Body of pancreas (tissue), 4 donors: ENCODE results near the gene IFNGR2. TPM values are rescaled to one million over a fixed set of nuclear protein-coding genes. Genes with fewer than 3 reads are reported as not detected.
A peak's percentile ranks its signal among the peaks of the same experiment; 100 is the strongest.
"Not testable (repeated sequence)": the region's sequence is repeated elsewhere in the genome, so short reads cannot be mapped to it uniquely, and the experiment has no call there.

Source experiments
- ATAC-seq: fragments of 150-250 bp; one replicate; pipeline ENCODE4 v1.9.1; 2016
- DNase-seq, 4 donors: peaks; one replicate each; pipeline ENCODE4 v3.0.0-alpha.2; 2019
- H3K27ac ChIP-seq, 4 donors: fragments of 200-600 bp; sonication (generic); 1 replicate in 3 of 4; 2 replicates in 1 of 4; pipeline versions ENCODE4 v1.5.1 to v1.6.1; 2016 to 2019; ENCODE audit warnings: mild to moderate bottlenecking in 1 of 4, mixed read lengths in 1 of 4, moderate library complexity in 1 of 4
- H3K27me3 ChIP-seq, 2 donors: fragments of 200-600 bp; sonication (generic); one replicate each; pipeline ENCODE4 v1.6.0; 2016; ENCODE audit warnings: mild to moderate bottlenecking in 1 of 2
- H3K36me3 ChIP-seq, 2 donors: fragments of 200-600 bp; sonication (generic); replicated peaks in 1 of 2; 2 replicates each; pipeline ENCODE4 v1.5.1; 2016; ENCODE audit warnings: low read depth in 2 of 2; ENCODE audit not compliant: insufficient read depth in 1 of 2
- H3K4me1 ChIP-seq: fragments of 200-600 bp; sonication (generic); one replicate; pipeline ENCODE4 v1.6.0; 2016
- H3K4me3 ChIP-seq, 2 donors: fragments of 200-600 bp; sonication (generic); 1 replicate in 1 of 2; 2 replicates in 1 of 2; pipeline ENCODE4 v1.5.1; 2016 to 2019
- H3K9me3 ChIP-seq, 3 donors: fragments of 200-600 bp; sonication (generic); 1 replicate in 2 of 3; 2 replicates in 1 of 3; pipeline ENCODE4 v1.5.1; 2016
- CTCF ChIP-seq, 7 experiments: fragments of 450-650 bp in 4 of 7; fragments of 200-600 bp in 3 of 7; sonication (generic) in 3 of 7; IDR thresholded peaks; one replicate each; pipeline ENCODE4 v1.5.1; 2016 to 2019; ENCODE audit warnings: antibody characterized with exemption in 7 of 7
- POLR2A ChIP-seq, 3 donors: fragments of 450-650 bp; IDR thresholded peaks; one replicate each; pipeline ENCODE4 v1.6.1; 2016; ENCODE audit warnings: antibody characterized with exemption in 3 of 3, mild to moderate bottlenecking in 2 of 3
- WGBS, 2 donors: methylation state at CpG; one replicate each; pipeline ENCODE4 v1.1.5; 2017; 5-methylcytosine and 5-hydroxymethylcytosine counted together
- intact Hi-C: fragments of 100-400 bp; cut with DNase I; formaldehyde crosslinking; loops from one replicate; pipeline ENCODE4 v1.15.1; 2023
- total RNA-seq, 2 donors: library from RNA; depleted of rRNA; stranded (reverse); fragments of >200 nt; gene quantifications; one replicate each; pipeline ENCODE4 v1.1.0, GENCODE V29; 2016

IFNGR2 gene
- total RNA-seq, 2 donors from 2014 or later = 30.4 to 32.3 TPM

GRCh38 chr21:33375101-33375644 lies 28.0 kb upstream of the IFNGR2 start:
- H3K36me3 ChIP-seq = no peaks in the 10 kb centered on the region
- WGBS, 2 donors = 49 to 58% methylated on average over 5 of the region's 5 CpGs
- no peak for ATAC-seq
- H3K27me3 ChIP-seq = no peaks in the 10 kb centered on the region
- intact Hi-C loops = no loop called here
- no peak overlapping the region for H3K4me3 ChIP-seq
- H3K27ac ChIP-seq = peak overlapping the region in 1 of 4 donors; percentile 49
- TF ChIP-seq CTCF (IDR thresholded peaks at IDR 0.05) (no peak), POLR2A (IDR thresholded peaks at IDR 0.05) (no peak)
- H3K9me3 ChIP-seq = no peaks in the 10 kb centered on the region
- H3K4me1 ChIP-seq = no peaks in the 10 kb centered on the region
- no peak for DNase-seq

GRCh38 chr21:33377221-33377920 lies 25.8 kb upstream of the IFNGR2 start:
- Histone ChIP-seq H3K4me1 (no peaks in the 10 kb centered on the region), H3K9me3 (no peaks in the 10 kb centered on the region), H3K27me3 (no peaks in the 10 kb centered on the region), H3K36me3 (no peaks in the 10 kb centered on the region), H3K27ac (no peak overlapping the region), H3K4me3 (no peak overlapping the region)
- TF ChIP-seq CTCF (IDR thresholded peaks at IDR 0.05) (no peak), POLR2A (IDR thresholded peaks at IDR 0.05) (no peak)
- DNase-seq (no peak), ATAC-seq (no peak)
- intact Hi-C loops = no loop called here
- WGBS, 2 donors = 74 to 76% methylated on average over 6 of the region's 6 CpGs

GRCh38 chr21:33378081-33378480 lies 25.1 kb upstream of the IFNGR2 start:
- intact Hi-C loops = no loop called here
- Histone ChIP-seq H3K27me3 (no peaks in the 10 kb centered on the region), H3K27ac (no peak overlapping the region), H3K4me1 (peaks cover 7% of the 10 kb centered on the region), H3K4me3 (no peak overlapping the region), H3K9me3 (no peaks in the 10 kb centered on the region), H3K36me3 (no peaks in the 10 kb centered on the region)
- no peak for TF ChIP-seq POLR2A (IDR thresholded peaks at IDR 0.05)
- TF ChIP-seq CTCF (IDR thresholded peaks at IDR 0.05) = no peak
- ATAC-seq (no peak), DNase-seq (no peak)
- WGBS, 2 donors = 65 to 74% methylated on average over 4 to 9 of the region's 9 CpGs

GRCh38 chr21:33379934-33380333 lies 23.3 kb upstream of the IFNGR2 start:
- DNase-seq = peak in 1 of 4 donors; percentile 71
- intact Hi-C loops, ATAC-seq, H3K9me3 ChIP-seq, H3K4me3 ChIP-seq, H3K27me3 ChIP-seq, H3K36me3 ChIP-seq: not testable (repeated sequence)
- Histone ChIP-seq H3K27ac (peak overlapping the region; percentile 18 to 78 (median 46)), H3K4me1 (peaks cover 15% of the 10 kb centered on the region)
- 50 to 69% methylated on average over 1 of the region's 1 CpG for WGBS, 2 donors

GRCh38 chr21:33380483-33380998 lies 22.7 kb upstream of the IFNGR2 start:
- WGBS, 2 donors = 18 to 49% methylated on average over 8 to 11 of the region's 11 CpGs
- Histone ChIP-seq H3K36me3 (no peaks in the 10 kb centered on the region), H3K4me1 (peaks cover 15% of the 10 kb centered on the region), H3K27me3 (no peaks in the 10 kb centered on the region), H3K27ac (peak overlapping the region; percentile 18 to 78 (median 46)), H3K9me3 (no peaks in the 10 kb centered on the region), H3K4me3 (no peak overlapping the region)
- DNase-seq (peak; percentile 65 to 91 (median 78)), ATAC-seq (peak; percentile 82)
- no peak for TF ChIP-seq CTCF (IDR thresholded peaks at IDR 0.05)
- peak in 2 of 3 donors; percentile 41 to 54 for TF ChIP-seq POLR2A (IDR thresholded peaks at IDR 0.05)
- intact Hi-C loops = no loop called here

GRCh38 chr21:33381381-33381780 lies 21.8 kb upstream of the IFNGR2 start:
- H3K4me1 ChIP-seq = peaks cover 15% of the 10 kb centered on the region

More at GRCh38 chr21:33381381-33381780, 21.8 kb upstream of the IFNGR2 start:
- H3K36me3 ChIP-seq, H3K27ac ChIP-seq, H3K27me3 ChIP-seq, ATAC-seq, H3K9me3 ChIP-seq, intact Hi-C loops, H3K4me3 ChIP-seq, DNase-seq: not testable (repeated sequence)
- WGBS, 2 donors = 71 to 81% methylated on average over 6 of the region's 6 CpGs
